ENCODE measurements around the gene FOXN1.

The FOXN1 gene

DNA sequence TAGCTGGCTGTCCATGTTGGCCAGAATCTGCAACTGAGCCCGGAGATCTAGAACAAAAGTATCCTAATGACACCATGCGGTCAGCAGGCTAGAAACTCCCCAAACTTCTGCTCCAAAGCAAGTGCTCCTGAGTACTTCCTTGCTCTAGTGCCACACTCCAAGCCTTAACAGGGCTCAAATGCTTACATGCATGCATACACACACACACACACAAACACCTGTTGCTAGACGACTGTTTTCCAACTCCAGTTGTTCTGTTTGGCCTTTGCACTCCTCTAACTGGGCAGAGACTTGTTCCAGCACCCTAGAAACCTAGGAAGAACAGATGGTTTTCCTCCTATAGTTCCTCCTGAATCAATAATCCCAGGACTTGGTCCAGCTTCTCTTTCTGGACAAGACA, 78.3 kb downstream of the FOXN1 start:
- ATAC-seq (ENCODE audit: low read depth) = no peak
- no peaks in the 10 kb centered on the region for H3K9me3 ChIP-seq (ENCODE audit: severe bottlenecking)

DNA sequence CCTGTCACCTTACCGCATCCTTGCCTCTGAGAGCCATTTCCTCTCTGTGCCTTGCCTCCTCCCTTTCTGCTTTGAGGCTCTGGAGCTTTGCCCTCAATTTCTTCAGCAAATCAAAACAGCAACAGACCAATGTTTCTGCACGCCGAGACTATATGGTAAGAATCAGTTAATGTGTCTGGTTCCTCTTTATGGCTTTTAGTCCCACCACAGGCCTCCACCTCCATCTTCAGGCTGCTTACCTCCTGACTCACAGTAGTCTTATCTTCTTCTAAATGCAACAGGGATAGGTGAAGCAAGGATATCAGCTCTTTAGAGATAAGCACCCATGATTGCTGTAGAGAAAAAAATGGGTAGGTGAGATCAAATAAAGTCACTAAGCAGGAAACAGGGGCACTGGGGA, 79.7 kb downstream of the FOXN1 start:
- ATAC-seq (ENCODE audit: low read depth) (no peak), DNase-seq (ENCODE audit: low spot score) (no peak)
- TF ChIP-seq, protein P1, sequence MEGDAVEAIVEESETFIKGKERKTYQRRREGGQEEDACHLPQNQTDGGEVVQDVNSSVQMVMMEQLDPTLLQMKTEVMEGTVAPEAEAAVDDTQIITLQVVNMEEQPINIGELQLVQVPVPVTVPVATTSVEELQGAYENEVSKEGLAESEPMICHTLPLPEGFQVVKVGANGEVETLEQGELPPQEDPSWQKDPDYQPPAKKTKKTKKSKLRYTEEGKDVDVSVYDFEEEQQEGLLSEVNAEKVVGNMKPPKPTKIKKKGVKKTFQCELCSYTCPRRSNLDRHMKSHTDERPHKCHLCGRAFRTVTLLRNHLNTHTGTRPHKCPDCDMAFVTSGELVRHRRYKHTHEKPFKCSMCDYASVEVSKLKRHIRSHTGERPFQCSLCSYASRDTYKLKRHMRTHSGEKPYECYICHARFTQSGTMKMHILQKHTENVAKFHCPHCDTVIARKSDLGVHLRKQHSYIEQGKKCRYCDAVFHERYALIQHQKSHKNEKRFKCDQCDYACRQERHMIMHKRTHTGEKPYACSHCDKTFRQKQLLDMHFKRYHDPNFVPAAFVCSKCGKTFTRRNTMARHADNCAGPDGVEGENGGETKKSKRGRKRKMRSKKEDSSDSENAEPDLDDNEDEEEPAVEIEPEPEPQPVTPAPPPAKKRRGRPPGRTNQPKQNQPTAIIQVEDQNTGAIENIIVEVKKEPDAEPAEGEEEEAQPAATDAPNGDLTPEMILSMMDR (IDR thresholded peaks at IDR 0.05; ENCODE audit: poor library complexity, severe bottlenecking) = no peak
- Histone ChIP-seq H3K27me3 (ENCODE audit: insufficient read depth, poor library complexity, severe bottlenecking) (no peaks in the 10 kb centered on the region), H3K27ac (ENCODE audit: poor library complexity, severe bottlenecking) (no peak overlapping the region), H3K36me3 (ENCODE audit: low read depth) (peaks cover 81% of the 10 kb centered on the region), H3K4me3 (ENCODE audit: severe bottlenecking) (no peak overlapping the region), H3K9me3 (ENCODE audit: severe bottlenecking) (no peaks in the 10 kb centered on the region), H3K4me1 (ENCODE audit: insufficient read depth, poor library complexity, severe bottlenecking) (no peaks in the 10 kb centered on the region)

More for the DNA sequence above, 78.3 kb downstream of the FOXN1 start:
- DNase-seq (ENCODE audit: low spot score) = no peak
- Histone ChIP-seq H3K27ac (ENCODE audit: poor library complexity, severe bottlenecking) (no peak overlapping the region), H3K27me3 (ENCODE audit: insufficient read depth, poor library complexity, severe bottlenecking) (no peaks in the 10 kb centered on the region), H3K36me3 (ENCODE audit: low read depth) (peaks cover 78% of the 10 kb centered on the region), H3K4me1 (ENCODE audit: insufficient read depth, poor library complexity, severe bottlenecking) (no peaks in the 10 kb centered on the region), H3K4me3 (ENCODE audit: severe bottlenecking) (no peak overlapping the region)
- TF ChIP-seq, protein P1 (IDR thresholded peaks at IDR 0.05; ENCODE audit: poor library complexity, severe bottlenecking) = no peak

Measured in RWPE2 (cell line).